HepG2 (cell line): ENCODE measurements around the gene PPP1R3F. TPM values are rescaled to one million over a fixed set of nuclear protein-coding genes. Genes with fewer than 3 reads are reported as not detected.

Experiments
- CSRNP2 ChIP-seq: sonication (generic); formaldehyde crosslinking; conservative IDR thresholded peaks from 2 replicates; pipeline ENCODE4 v1.8.0; 2022; ENCODE audit warnings: low read depth, missing genetic modification reagents
- ERF ChIP-seq: IDR thresholded peaks from 2 replicates; pipeline ENCODE4 v1.6.1; 2018; ENCODE audit warnings: missing biosample characterization, missing genetic modification reagents
- FOXK2 ChIP-seq: fragments of 450-650 bp; IDR thresholded peaks from 2 replicates; pipeline ENCODE4 v1.6.1; 2016
- GATAD2A ChIP-seq: IDR thresholded peaks from 2 replicates; pipeline ENCODE4 v1.6.1; 2016
- ISX ChIP-seq: sonication (generic); formaldehyde crosslinking; conservative IDR thresholded peaks from 2 replicates; pipeline ENCODE4 v1.5.0; 2020; ENCODE audit warnings: missing genetic modification reagents
- KDM2A ChIP-seq: sonication (generic); formaldehyde crosslinking; IDR thresholded peaks from 2 replicates; pipeline ENCODE4 v1.4.0; 2020; ENCODE audit warnings: low read depth, missing genetic modification reagents, borderline replicate concordance
- KDM4B ChIP-seq: sonication (generic); formaldehyde crosslinking; IDR thresholded peaks from 2 replicates; pipeline ENCODE4 v1.4.0; 2020; ENCODE audit warnings: missing genetic modification reagents
- NONO ChIP-seq, 2 experiments: fragments of 450-650 bp in 1 of 2; sonication (generic) in 1 of 2; formaldehyde crosslinking in 1 of 2; IDR thresholded peaks in 1 of 2; conservative IDR thresholded peaks in 1 of 2; 2 replicates each; pipeline versions ENCODE4 v1.6.1 to v1.8.0; 2017 to 2022; ENCODE audit warnings: mild to moderate bottlenecking in 1 of 2, missing genetic modification reagents in 1 of 2, moderate library complexity in 1 of 2
- NR2F1 ChIP-seq, 2 experiments: fragments of 450-650 bp in 1 of 2; formaldehyde crosslinking in 1 of 2; IDR thresholded peaks; 2 replicates each; pipeline versions ENCODE4 v1.5.0 to v1.6.1; 2016 to 2020; ENCODE audit warnings: mild to moderate bottlenecking in 1 of 2, missing compliant biosample characterization in 1 of 2, missing genetic modification reagents in 1 of 2, moderate library complexity in 1 of 2
- POGZ ChIP-seq: sonication (generic); formaldehyde crosslinking; IDR thresholded peaks from 2 replicates; pipeline ENCODE4 v1.4.0; 2020; ENCODE audit warnings: mild to moderate bottlenecking, missing genetic modification reagents
- RBM22 ChIP-seq: fragments of 200-400 bp; formaldehyde crosslinking; optimal IDR thresholded peaks from 2 replicates; pipeline ENCODE3; 2017; ENCODE audit warnings: mild to moderate bottlenecking, low read length, moderate library complexity
- SNAI1 ChIP-seq: sonication (generic); formaldehyde crosslinking; IDR thresholded peaks from 2 replicates; pipeline ENCODE4 v1.5.0; 2020; ENCODE audit warnings: mild to moderate bottlenecking, missing genetic modification reagents, borderline replicate concordance
- U2AF2 ChIP-seq: fragments of 200-400 bp; formaldehyde crosslinking; IDR thresholded peaks from 2 replicates; pipeline ENCODE4 v1.6.1; 2017; ENCODE audit warnings: low read depth, mild to moderate bottlenecking, low read length
- ZC3H13 ChIP-seq: sonication (generic); formaldehyde crosslinking; IDR thresholded peaks from 2 replicates; pipeline ENCODE4 v1.8.1; 2023; ENCODE audit warnings: mild to moderate bottlenecking, missing genetic modification reagents, moderate library complexity
- ZFP41 ChIP-seq: sonication (generic); formaldehyde crosslinking; IDR thresholded peaks from 2 replicates; pipeline ENCODE4 v1.4.0; 2020; ENCODE audit warnings: mild to moderate bottlenecking, missing genetic modification reagents, borderline replicate concordance
- ZNF143 ChIP-seq: sonication (generic); formaldehyde crosslinking; IDR thresholded peaks from 2 replicates; pipeline ENCODE4 v1.4.0; 2020; ENCODE audit warnings: missing genetic modification reagents
- ZNF234 ChIP-seq: sonication (generic); formaldehyde crosslinking; conservative IDR thresholded peaks from 2 replicates; pipeline ENCODE4 v1.5.1; 2020; ENCODE audit warnings: mild to moderate bottlenecking, missing genetic modification reagents
- ZNF431 ChIP-seq: sonication (generic); formaldehyde crosslinking; IDR thresholded peaks from 2 replicates; pipeline ENCODE4 v1.9.0; 2022; ENCODE audit warnings: missing genetic modification reagents, low read depth, mild to moderate bottlenecking, borderline replicate concordance
- ZNF546 ChIP-seq: sonication (generic); formaldehyde crosslinking; conservative IDR thresholded peaks from 2 replicates; pipeline ENCODE4 v1.8.1; 2023; ENCODE audit warnings: mild to moderate bottlenecking, missing genetic modification reagents
- ZNF7 ChIP-seq: IDR thresholded peaks from 2 replicates; pipeline ENCODE4 v1.6.1; 2016; ENCODE audit warnings: missing biosample characterization, missing genetic modification reagents
- ZNF772 ChIP-seq: sonication (generic); formaldehyde crosslinking; IDR thresholded peaks from 2 replicates; pipeline ENCODE4 v1.5.0; 2020; ENCODE audit warnings: mild to moderate bottlenecking, missing genetic modification reagents
- polyA plus RNA-seq, 8 experiments: library from polyadenylated mRNA; depleted of rRNA in 3 of 8; stranded (reverse) in 7 of 8; unstranded in 1 of 8; fragments of >200 nt; fragmentation: Illumina TruSeq in 4 of 8; extraction: Trizol in 4 of 8; gene quantifications; 2 replicates each; pipeline versions ENCODE4 v1.2.1 to v1.2.3, GENCODE V29; 2011 to 2016; ENCODE audit warnings: low read depth in 4 of 8, missing spikeins in 1 of 8, mixed read lengths in 1 of 8; ENCODE audit not compliant: insufficient read depth in 1 of 8
- total RNA-seq, 5 experiments: library from RNA; depleted of rRNA; stranded (reverse); fragments of >200 nt; fragmentation: Illumina TruSeq; extraction: Trizol; gene quantifications; 2 replicates each; pipeline ENCODE4 v1.2.3, GENCODE V29; 2016; ENCODE audit warnings: low read depth in 1 of 5
- TF ChIP-seq, protein P1 (sequence below): sonication (generic); formaldehyde crosslinking; IDR thresholded peaks from 2 replicates; pipeline ENCODE4 v1.5.0; 2020; ENCODE audit warnings: missing genetic modification reagents
- TF ChIP-seq, protein P2 (sequence below): sonication (generic); formaldehyde crosslinking; IDR thresholded peaks from 2 replicates; pipeline ENCODE4 v1.4.0; 2020; ENCODE audit warnings: missing genetic modification reagents

The PPP1R3F gene
- total and polyA plus RNA-seq, 2 of the 13 experiments (the other 11 are each of a cell fraction or from before 2014, with no cell fraction given), result 0.82 to 0.84 TPM

DNA sequence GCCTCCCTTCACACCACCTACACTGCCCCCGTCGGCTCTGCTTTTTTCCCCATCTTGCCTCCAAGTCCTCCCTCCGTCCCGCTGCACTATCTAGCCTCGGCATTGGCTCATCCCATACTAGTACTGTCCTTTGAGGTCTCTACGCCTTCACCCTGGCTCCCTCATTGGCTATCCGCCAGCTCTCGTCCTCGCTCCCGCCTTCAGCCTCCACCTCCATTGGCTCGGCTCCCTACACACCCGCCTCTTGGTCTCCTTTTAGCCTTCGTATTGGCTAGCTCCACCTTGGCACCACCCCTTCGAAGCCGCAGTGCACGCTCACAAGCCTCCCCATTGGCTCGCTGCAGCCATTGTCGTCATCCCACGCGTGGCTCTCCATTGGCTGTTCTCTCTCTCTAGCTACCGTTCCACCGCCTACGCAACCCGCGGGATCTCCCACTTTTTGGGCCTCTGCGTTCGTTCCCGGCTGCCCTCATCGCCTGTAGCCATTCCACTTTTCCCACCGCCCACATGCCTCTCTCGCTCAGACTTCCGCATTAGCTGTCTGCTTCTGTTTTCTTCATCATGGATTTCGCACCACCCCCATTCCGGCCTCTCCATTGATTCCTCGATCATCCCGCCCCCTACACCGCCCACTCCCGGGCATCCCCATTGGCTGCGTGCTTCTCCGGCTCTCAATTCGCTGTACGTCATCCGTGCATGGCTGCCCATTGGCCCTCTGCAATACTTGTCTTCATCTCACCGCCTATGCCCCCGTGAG, 405 bp upstream of the PPP1R3F start (continued):
- no peak for TF ChIP-seq CSRNP2
- TF ChIP-seq KDM2A (CRISPR knock-in tag), result no peak
- TF ChIP-seq NR2F1 (CRISPR knock-in tag; IDR thresholded peaks at IDR 0.05), result no peak
- no peak for TF ChIP-seq ZNF234 (CRISPR knock-in tag)
- no peak for TF ChIP-seq ZNF431
- no peak for TF ChIP-seq ZNF7 (CRISPR knock-in tag)
- peak; percentile 56 for TF ChIP-seq POGZ (CRISPR knock-in tag)
- 0 out of 2 replicates have a peak, but pooled peaks have one; percentile 24 for TF ChIP-seq ERF
- no peak for TF ChIP-seq U2AF2
- TF ChIP-seq RBM22, result no peak
- no peak for TF ChIP-seq ISX (CRISPR knock-in tag)
- no peak for TF ChIP-seq NONO (IDR thresholded peaks at IDR 0.05)
- 0 out of 2 replicates have a peak, but pooled peaks have one; percentile 4 for TF ChIP-seq NONO (CRISPR knock-in tag; conservative IDR thresholded peaks at IDR 0.05)
- no peak for TF ChIP-seq ZFP41
- TF ChIP-seq ZNF546, result no peak
- TF ChIP-seq, protein P1, sequence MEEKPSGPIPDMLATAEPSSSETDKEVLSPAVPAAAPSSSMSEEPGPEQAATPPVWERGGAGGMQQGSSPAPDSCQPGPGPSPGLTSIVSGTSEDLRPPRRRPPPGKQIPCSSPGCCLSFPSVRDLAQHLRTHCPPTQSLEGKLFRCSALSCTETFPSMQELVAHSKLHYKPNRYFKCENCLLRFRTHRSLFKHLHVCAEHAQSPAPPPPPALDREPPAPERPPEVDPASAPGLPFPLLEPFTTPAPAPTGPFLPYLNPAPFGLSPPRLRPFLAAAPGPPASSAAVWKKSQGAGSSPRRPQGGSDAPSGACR (CRISPR knock-in tag), result no peak
- TF ChIP-seq ZNF772, result no peak
- TF ChIP-seq, protein P2, sequence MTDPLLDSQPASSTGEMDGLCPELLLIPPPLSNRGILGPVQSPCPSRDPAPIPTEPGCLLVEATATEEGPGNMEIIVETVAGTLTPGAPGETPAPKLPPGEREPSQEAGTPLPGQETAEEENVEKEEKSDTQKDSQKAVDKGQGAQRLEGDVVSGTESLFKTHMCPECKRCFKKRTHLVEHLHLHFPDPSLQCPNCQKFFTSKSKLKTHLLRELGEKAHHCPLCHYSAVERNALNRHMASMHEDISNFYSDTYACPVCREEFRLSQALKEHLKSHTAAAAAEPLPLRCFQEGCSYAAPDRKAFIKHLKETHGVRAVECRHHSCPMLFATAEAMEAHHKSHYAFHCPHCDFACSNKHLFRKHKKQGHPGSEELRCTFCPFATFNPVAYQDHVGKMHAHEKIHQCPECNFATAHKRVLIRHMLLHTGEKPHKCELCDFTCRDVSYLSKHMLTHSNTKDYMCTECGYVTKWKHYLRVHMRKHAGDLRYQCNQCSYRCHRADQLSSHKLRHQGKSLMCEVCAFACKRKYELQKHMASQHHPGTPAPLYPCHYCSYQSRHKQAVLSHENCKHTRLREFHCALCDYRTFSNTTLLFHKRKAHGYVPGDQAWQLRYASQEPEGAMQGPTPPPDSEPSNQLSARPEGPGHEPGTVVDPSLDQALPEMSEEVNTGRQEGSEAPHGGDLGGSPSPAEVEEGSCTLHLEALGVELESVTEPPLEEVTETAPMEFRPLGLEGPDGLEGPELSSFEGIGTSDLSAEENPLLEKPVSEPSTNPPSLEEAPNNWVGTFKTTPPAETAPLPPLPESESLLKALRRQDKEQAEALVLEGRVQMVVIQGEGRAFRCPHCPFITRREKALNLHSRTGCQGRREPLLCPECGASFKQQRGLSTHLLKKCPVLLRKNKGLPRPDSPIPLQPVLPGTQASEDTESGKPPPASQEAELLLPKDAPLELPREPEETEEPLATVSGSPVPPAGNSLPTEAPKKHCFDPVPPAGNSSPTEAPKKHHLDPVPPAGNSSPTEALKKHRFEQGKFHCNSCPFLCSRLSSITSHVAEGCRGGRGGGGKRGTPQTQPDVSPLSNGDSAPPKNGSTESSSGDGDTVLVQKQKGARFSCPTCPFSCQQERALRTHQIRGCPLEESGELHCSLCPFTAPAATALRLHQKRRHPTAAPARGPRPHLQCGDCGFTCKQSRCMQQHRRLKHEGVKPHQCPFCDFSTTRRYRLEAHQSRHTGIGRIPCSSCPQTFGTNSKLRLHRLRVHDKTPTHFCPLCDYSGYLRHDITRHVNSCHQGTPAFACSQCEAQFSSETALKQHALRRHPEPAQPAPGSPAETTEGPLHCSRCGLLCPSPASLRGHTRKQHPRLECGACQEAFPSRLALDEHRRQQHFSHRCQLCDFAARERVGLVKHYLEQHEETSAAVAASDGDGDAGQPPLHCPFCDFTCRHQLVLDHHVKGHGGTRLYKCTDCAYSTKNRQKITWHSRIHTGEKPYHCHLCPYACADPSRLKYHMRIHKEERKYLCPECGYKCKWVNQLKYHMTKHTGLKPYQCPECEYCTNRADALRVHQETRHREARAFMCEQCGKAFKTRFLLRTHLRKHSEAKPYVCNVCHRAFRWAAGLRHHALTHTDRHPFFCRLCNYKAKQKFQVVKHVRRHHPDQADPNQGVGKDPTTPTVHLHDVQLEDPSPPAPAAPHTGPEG (CRISPR knock-in tag), result no peak
- peak; percentile 68; the same call in 1 of the 2 replicates for TF ChIP-seq ZNF143 (CRISPR knock-in tag)
- no peak for TF ChIP-seq GATAD2A (CRISPR knock-in tag)
- TF ChIP-seq ZC3H13 (CRISPR knock-in tag), result no peak
- no peak for TF ChIP-seq KDM4B (CRISPR knock-in tag)
- no peak for TF ChIP-seq FOXK2
- TF ChIP-seq SNAI1 (CRISPR knock-in tag), result no peak
